GM12875 (cell line): ENCODE data around the gene ANO2.

ENCODE experiments used
- H3K4me3 ChIP-seq: one replicate; pipeline ENCODE4 v1.5.1; 2011; ENCODE audit warnings: low read depth, low read length, control low read depth
- TF ChIP-seq, protein P1 (sequence below): IDR thresholded peaks from 2 replicates; pipeline ENCODE4 v1.5.1; 2011; ENCODE audit warnings: low read depth, mild to moderate bottlenecking, control low read depth, inconsistent platforms, low read length, moderate library complexity, borderline replicate concordance; ENCODE audit not compliant: insufficient read depth

The ANO2 gene

GRCh38 chr12:5587711-5588121, 357.3 kb downstream of the ANO2 start:
- no peak overlapping the region for H3K4me3 ChIP-seq
- TF ChIP-seq, protein P1, sequence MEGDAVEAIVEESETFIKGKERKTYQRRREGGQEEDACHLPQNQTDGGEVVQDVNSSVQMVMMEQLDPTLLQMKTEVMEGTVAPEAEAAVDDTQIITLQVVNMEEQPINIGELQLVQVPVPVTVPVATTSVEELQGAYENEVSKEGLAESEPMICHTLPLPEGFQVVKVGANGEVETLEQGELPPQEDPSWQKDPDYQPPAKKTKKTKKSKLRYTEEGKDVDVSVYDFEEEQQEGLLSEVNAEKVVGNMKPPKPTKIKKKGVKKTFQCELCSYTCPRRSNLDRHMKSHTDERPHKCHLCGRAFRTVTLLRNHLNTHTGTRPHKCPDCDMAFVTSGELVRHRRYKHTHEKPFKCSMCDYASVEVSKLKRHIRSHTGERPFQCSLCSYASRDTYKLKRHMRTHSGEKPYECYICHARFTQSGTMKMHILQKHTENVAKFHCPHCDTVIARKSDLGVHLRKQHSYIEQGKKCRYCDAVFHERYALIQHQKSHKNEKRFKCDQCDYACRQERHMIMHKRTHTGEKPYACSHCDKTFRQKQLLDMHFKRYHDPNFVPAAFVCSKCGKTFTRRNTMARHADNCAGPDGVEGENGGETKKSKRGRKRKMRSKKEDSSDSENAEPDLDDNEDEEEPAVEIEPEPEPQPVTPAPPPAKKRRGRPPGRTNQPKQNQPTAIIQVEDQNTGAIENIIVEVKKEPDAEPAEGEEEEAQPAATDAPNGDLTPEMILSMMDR: no peak

DNA sequence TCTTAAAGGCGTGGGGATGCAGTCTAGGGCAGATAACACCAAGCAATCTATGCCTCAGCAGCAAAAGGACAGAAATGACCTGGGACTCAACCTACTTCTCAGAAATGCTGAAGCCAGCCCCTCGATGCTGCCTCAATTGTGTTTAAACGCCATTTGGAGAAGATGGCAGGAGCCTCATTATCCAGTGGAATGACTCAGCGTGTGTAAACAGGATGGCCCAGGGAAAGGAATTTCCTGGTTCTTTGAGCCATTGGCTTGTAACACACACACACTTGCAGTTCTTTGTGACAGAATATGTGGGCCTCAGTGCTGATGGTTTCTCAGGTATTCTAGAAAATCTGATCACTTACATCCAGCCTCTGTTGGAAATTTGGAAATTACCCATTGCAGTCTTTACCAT, 358.9 kb downstream of the ANO2 start:
- no peak overlapping the region for H3K4me3 ChIP-seq
- TF ChIP-seq, protein P1: no peak

GRCh38 chr12:5585178-5585577, 359.9 kb downstream of the ANO2 start:
- TF ChIP-seq, protein P1: no peak
- no peak overlapping the region for H3K4me3 ChIP-seq

DNA sequence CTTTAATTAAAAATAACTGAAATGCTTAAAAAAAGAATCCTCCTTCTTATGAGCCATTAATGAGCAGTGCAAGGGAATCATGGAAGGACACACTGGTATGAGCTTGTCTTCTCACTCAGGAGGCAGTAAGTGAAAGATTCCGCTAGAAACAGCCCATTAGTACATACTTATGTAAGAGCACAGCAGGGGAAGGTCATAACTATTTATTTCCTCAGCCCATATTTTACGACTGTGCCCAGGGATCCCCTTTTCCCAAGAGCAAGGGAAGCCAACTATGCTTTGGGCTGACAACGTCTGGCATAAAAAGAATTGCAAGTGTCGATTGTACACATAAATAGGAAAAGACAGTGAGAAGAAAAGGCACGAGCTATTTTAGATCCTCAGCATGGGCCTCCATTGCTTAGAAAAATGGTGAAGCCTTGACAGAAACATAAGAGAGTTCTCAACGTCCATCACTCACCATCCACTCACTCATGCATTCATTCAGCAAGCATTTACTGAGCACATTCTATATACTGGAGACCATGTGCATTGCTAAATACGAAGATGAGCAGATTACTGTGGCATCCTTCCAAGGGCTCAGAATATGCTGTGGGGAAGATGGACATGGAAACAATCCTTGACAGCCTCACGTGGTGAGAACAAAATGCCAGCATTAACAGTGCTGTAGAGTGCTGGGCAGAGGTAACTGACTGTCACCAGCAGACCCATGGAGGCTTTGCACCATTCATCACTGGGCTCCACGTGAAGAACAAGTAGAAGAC, 360.5 kb downstream of the ANO2 start:
- TF ChIP-seq, protein P1: no peak

GRCh38 chr12:5582541-5582940, 362.5 kb downstream of the ANO2 start:
- TF ChIP-seq, protein P1: no peak
- no peak overlapping the region for H3K4me3 ChIP-seq

More for the DNA sequence above, 360.5 kb downstream of the ANO2 start:
- no peak overlapping the region for H3K4me3 ChIP-seq

DNA sequence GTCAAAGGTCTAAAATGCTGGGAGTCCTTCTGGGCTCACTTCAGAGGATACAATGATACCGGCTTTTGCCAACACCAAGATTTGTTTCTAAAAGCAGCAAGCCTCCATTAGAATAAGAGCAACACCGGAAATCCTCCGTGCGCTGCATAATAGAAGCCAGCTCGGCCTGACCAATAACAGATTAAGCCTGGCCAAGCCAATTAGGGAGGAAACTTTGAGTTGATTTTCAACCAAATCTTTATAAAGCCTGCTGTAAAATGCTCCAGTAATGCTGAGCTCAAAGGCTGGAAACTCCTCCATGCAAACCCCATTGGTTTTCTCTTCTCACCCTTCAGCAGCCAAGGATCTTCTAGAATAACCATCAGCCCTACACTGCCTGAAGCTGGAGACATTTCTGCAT, 363.0 kb downstream of the ANO2 start:
- no peak overlapping the region for H3K4me3 ChIP-seq
- TF ChIP-seq, protein P1: no peak

- TF ChIP-seq, protein P1: no peak
- H3K4me3 ChIP-seq: no peak overlapping the region
Observed at GRCh38 chr12:5581616-5582015, 363.4 kb downstream of the ANO2 start.
